ENCODE measurements around the gene TLE1. TPM values are rescaled to one million over a fixed set of nuclear protein-coding genes. Genes with fewer than 3 reads are reported as not detected.

TLE1 gene
- total and polyA plus RNA-seq, 9 of the 15 experiments (the other 6 are each of a cell fraction or from before 2014, with no cell fraction given), result 0.11 TPM; not detected in 8

GRCh38 chr9:81546489-81546888 is 142.9 kb downstream of the TLE1 start (continued):
- no peak for TF ChIP-seq ZNF518B (CRISPR knock-in tag; IDR thresholded peaks at IDR 0.05)
- TF ChIP-seq SMARCA5 (IDR thresholded peaks at IDR 0.05), result no peak
- no peak for TF ChIP-seq NKRF (IDR thresholded peaks at IDR 0.05; ENCODE audit: borderline replicate concordance)

GRCh38 chr9:81543695-81544094 is 145.7 kb downstream of the TLE1 start:
- Histone ChIP-seq H3K79me2 (ENCODE audit: control insufficient read depth, insufficient read depth, low read length) (no peaks in the 10 kb centered on the region), H3K9me1 (ENCODE audit: control insufficient read depth, insufficient read depth, low read length) (no peaks in the 10 kb centered on the region), H3K27me3 (ENCODE audit: control insufficient read depth in 2 of 2, insufficient read depth in 2 of 2, low read length in 2 of 2) (no peaks in the 10 kb centered on the region), H3K4me1 (replicated peaks in 1 of 2; ENCODE audit: control insufficient read depth in 2 of 2, insufficient read depth in 2 of 2, low read length in 2 of 2) (no peaks in the 10 kb centered on the region), H3K4me2 (ENCODE audit: insufficient read depth, low read length) (no peak overlapping the region), H3K9ac (ENCODE audit: insufficient read depth in 1 of 2, low read depth in 2 of 2, low read length in 2 of 2) (no peak overlapping the region), H3K27ac (ENCODE audit: extremely low read depth, low read depth, low read length) (no peak overlapping the region), H3K4me3 (no peak overlapping the region), H3K36me3 (ENCODE audit: control insufficient read depth, insufficient read depth, low read length) (no peaks in the 10 kb centered on the region), H3K9me3 (replicated peaks; ENCODE audit: control insufficient read depth, insufficient read depth, low read depth, low read length) (no peaks in the 10 kb centered on the region), H4K20me1 (replicated peaks; ENCODE audit: control insufficient read depth, insufficient read depth, low read length) (no peaks in the 10 kb centered on the region), H2AFZ (ENCODE audit: low read depth, low read length) (no peak overlapping the region)
- FAIRE-seq (no peak), DNase-seq (ENCODE audit: extremely low read depth in 1 of 4, low spot score in 3 of 4) (no peak), ATAC-seq (no peak)
- POLR2A ChIA-PET, result no interaction called here
- TF ChIP-seq MTF1 (CRISPR knock-in tag; IDR thresholded peaks at IDR 0.05; ENCODE audit: borderline replicate concordance), result no peak
- no TSS peak for BruUV-seq (replicated peaks)
- intact Hi-C loops (cut with micrococcal nuclease) (no loop called here), in situ Hi-C loops (cut with MboI) (no loop called here)
- WGBS (ENCODE audit: insufficient coverage, low coverage, missing lambda C conversion rate), result no CpG with 5 or more reads among the region's 1 CpG
- CTCF ChIA-PET (ENCODE audit: low intra/inter-chr PET ratio), result no interaction called here
